Natural killer cell treated with Interleukin-12 subunit alpha and Interleukin-12 subunit beta and Interleukin-15 and Interleukin-18, amount 100 ng/mL, for 72 hours (primary cell): ENCODE data around the gene PAEP. TPM values are rescaled to one million over a fixed set of nuclear protein-coding genes. Genes with fewer than 3 reads are reported as not detected.
"Not testable (repeated sequence)": the region's sequence is repeated elsewhere in the genome, so short reads cannot be mapped to it uniquely, and the experiment has no call there.

Source experiments
- ATAC-seq, 2 donors: fragments of 150-1000 bp; cut with Tn5 transposase in 1 of 2; sonication (Bioruptor Pico), chemical (Tn5 transposase) in 1 of 2; 2 replicates each; pipeline ENCODE4 v1.10.0; 2021
- DNase-seq: peaks from one replicate; pipeline ENCODE4 v3.0.0; 2022; ENCODE audit warnings: low spot score
- H3K27ac Mint-ChIP-seq, 2 donors: 1 replicate in 1 of 2; 2 replicates in 1 of 2; pipeline ENCODE4 v1.8.0; 2022; ENCODE audit warnings: mixed read lengths in 2 of 2, mild to moderate bottlenecking in 1 of 2, moderate library complexity in 1 of 2
- H3K27me3 Mint-ChIP-seq, 2 donors: 1 replicate in 1 of 2; 2 replicates in 1 of 2; pipeline ENCODE4 v1.8.0; 2022; ENCODE audit warnings: mixed read lengths in 2 of 2
- H3K36me3 Mint-ChIP-seq: one replicate; pipeline ENCODE4 v1.8.0; 2022; ENCODE audit warnings: mixed read lengths
- H3K4me1 Mint-ChIP-seq, 2 donors: 1 replicate in 1 of 2; 2 replicates in 1 of 2; pipeline ENCODE4 v1.8.0; 2022; ENCODE audit warnings: low read depth in 2 of 2, mixed read lengths in 2 of 2, mild to moderate bottlenecking in 1 of 2
- H3K4me3 Mint-ChIP-seq: one replicate; pipeline ENCODE4 v1.8.0; 2022; ENCODE audit warnings: mixed read lengths
- H3K9me3 Mint-ChIP-seq: 2 replicates; pipeline ENCODE4 v1.8.0; 2022; ENCODE audit warnings: mixed read lengths
- total RNA-seq, 2 donors: library from RNA; stranded (reverse); gene quantifications; one replicate each; pipeline ENCODE4 v1.2.3, GENCODE V29; 2022

Gene PAEP
- not detected for total RNA-seq

- H3K27ac Mint-ChIP-seq = no peak within 1 kb of the TSS
- peaks cover 10 to 15% of the 10 kb centered on the region in 2 donors for H3K27me3 Mint-ChIP-seq
- no peak within 1 kb of the TSS for H3K4me3 Mint-ChIP-seq
- ATAC-seq = peak in 1 of 2 donors; percentile 12
- DNase-seq = no peak
- H3K4me1 Mint-ChIP-seq = no peaks in the 10 kb centered on the region
- H3K9me3 Mint-ChIP-seq = no peaks in the 10 kb centered on the region
- H3K36me3 Mint-ChIP-seq = no peaks in the 10 kb centered on the region
Observed at GRCh38 chr9:135561391-135562234, at the start of gene PAEP. TSS of gene PAEP (plus strand) at chr9:135561756.

- Mint-ChIP-seq H3K36me3 (peaks cover 8% of the 10 kb centered on the region), H3K27me3 (peaks cover 0 to 2% of the 10 kb centered on the region in 2 donors), H3K27ac (no peak overlapping the region), H3K4me1 (peaks cover 4 to 12% of the 10 kb centered on the region in 2 donors), H3K9me3 (peaks cover 6% of the 10 kb centered on the region), H3K4me3 (no peak overlapping the region)
- ATAC-seq (no peak), DNase-seq (no peak)
Observed at GRCh38 chr9:135512241-135512603, 49.3 kb upstream of the PAEP start.

DNA sequence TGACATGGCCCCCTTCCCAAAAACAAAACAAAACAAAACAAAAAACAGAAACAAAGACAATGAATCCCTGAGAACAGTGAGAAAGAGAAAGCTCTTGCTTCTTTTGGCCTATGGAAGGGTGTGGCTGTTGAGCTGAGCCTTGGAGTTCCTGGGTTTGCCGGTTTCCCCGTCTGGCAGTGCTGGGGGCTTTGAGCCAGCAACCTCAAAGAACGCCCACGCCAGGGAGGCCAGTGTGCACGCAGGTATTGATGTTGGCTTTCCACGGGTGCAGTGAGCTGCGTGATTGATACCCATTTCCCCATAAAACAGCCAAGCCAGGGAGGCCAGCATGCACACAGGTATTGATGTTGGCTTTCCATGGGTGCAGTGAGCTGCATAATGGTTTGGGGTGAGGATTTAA, 48.7 kb upstream of the PAEP start:
- Mint-ChIP-seq H3K9me3 (peaks cover 6% of the 10 kb centered on the region), H3K27ac (no peak overlapping the region), H3K36me3 (peaks cover 8% of the 10 kb centered on the region), H3K4me1 (peaks cover 4 to 12% of the 10 kb centered on the region in 2 donors), H3K27me3 (peaks cover under 1 to 5% of the 10 kb centered on the region in 2 donors), H3K4me3 (no peak overlapping the region)
- ATAC-seq = no peak
- no peak for DNase-seq

GRCh38 chr9:135513351-135513846, 48.2 kb upstream of the PAEP start:
- Mint-ChIP-seq H3K9me3 (peaks cover 6% of the 10 kb centered on the region), H3K4me3 (no peak overlapping the region), H3K27ac (no peak overlapping the region), H3K27me3 (peaks cover 6 to 9% of the 10 kb centered on the region in 2 donors), H3K4me1 (peaks cover 4 to 12% of the 10 kb centered on the region in 2 donors), H3K36me3 (peaks cover 8% of the 10 kb centered on the region)
- no peak for ATAC-seq
- no peak for DNase-seq

DNA sequence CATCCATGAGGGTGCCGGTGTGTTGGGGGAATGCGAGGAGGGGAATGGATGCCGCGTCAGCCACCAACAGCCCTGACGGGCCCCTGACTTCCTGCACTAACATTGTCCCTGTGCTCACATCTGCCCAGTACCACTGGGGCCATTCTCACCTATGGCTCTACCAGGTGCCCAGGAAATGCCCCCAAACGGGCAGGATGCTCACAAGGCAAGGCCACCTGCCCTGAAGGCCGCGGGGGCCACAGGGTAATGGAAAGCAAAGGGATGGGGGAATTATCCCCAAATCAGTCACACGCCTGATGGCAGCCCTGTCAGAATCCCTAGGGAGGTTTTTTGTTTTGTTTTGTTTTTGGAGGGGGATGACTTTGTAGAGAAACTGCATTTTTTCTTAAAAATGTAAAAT, 47.6 kb upstream of the PAEP start:
- DNase-seq, H3K4me3 Mint-ChIP-seq, ATAC-seq, H3K36me3 Mint-ChIP-seq, H3K9me3 Mint-ChIP-seq, H3K27ac Mint-ChIP-seq: not testable (repeated sequence)
- H3K27me3 Mint-ChIP-seq = peaks cover 9 to 13% of the 10 kb centered on the region in 2 donors
- H3K4me1 Mint-ChIP-seq = peaks cover 4 to 12% of the 10 kb centered on the region in 2 donors

- H3K27me3 Mint-ChIP-seq = peaks cover 14% of the 10 kb centered on the region in 2 donors
- H3K4me1 Mint-ChIP-seq = peaks cover 4 to 12% of the 10 kb centered on the region in 2 donors
- no peaks in the 10 kb centered on the region for H3K36me3 Mint-ChIP-seq
- H3K27ac Mint-ChIP-seq = no peak overlapping the region
- no peak for ATAC-seq
- DNase-seq = no peak
- H3K9me3 Mint-ChIP-seq = peaks cover 1% of the 10 kb centered on the region
- H3K4me3 Mint-ChIP-seq = no peak overlapping the region
Observed at GRCh38 chr9:135514342-135515082, 47.0 kb upstream of the PAEP start.

- Mint-ChIP-seq H3K4me1 (peaks cover 4 to 12% of the 10 kb centered on the region in 2 donors), H3K27me3 (peaks cover 20 to 21% of the 10 kb centered on the region in 2 donors), H3K9me3 (no peaks in the 10 kb centered on the region), H3K36me3 (no peaks in the 10 kb centered on the region), H3K4me3 (no peak overlapping the region), H3K27ac (no peak overlapping the region)
- DNase-seq (no peak), ATAC-seq (peak in 1 of 2 donors; percentile 17)
Observed at GRCh38 chr9:135515083-135515951, 46.2 kb upstream of the PAEP start.

DNA sequence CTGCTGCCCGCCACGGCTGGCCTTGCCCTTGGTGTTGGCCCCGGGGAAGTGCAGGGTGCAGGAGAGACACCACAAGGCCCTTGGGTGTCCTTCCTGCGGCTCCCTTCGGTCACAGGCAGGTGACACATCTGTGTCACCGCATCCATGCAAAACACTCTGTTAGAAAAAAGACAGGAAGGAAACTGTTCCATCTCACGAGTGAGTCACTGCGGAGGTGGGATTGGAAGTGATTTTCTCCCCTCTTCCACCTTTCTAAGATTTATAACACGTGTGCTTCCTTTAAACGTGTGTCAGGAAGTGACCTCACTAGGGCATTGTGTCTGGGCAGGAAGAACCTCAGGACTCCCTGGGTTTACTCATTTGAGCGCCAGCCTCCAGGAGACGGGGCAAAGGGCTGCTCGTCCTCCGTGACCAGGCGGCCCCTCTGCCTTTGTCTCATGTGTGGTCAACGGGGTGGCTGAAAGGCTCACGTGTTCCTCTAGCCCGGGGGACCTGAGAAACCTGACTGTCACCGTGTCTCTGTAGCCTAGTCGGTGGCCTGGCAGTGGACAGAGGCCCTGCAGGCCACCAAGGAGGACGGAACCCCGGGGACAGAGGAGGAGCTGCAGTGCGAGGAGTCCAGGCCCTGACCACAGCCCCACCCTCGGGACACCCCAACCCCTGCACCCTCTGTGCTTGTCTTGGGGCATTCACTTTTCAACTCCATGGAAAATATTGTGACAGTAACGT, 45.3 kb upstream of the PAEP start:
- Mint-ChIP-seq H3K36me3 (no peaks in the 10 kb centered on the region), H3K4me1 (peaks cover 4 to 6% of the 10 kb centered on the region in 2 donors), H3K9me3 (no peaks in the 10 kb centered on the region), H3K27ac (no peak overlapping the region), H3K4me3 (no peak overlapping the region), H3K27me3 (peaks cover 26% of the 10 kb centered on the region in 2 donors)
- ATAC-seq = no peak
- DNase-seq = no peak

- H3K4me3 Mint-ChIP-seq = no peak overlapping the region
- H3K27ac Mint-ChIP-seq = no peak overlapping the region
- H3K4me1 Mint-ChIP-seq = no peaks in the 10 kb centered on the region
- no peaks in the 10 kb centered on the region for H3K36me3 Mint-ChIP-seq
- DNase-seq = no peak
- ATAC-seq = no peak
- H3K9me3 Mint-ChIP-seq = no peaks in the 10 kb centered on the region
- H3K27me3 Mint-ChIP-seq = peaks cover 26% of the 10 kb centered on the region in 2 donors
Observed at GRCh38 chr9:135517407-135517822, 44.1 kb upstream of the PAEP start.

GRCh38 chr9:135519179-135519971, 42.2 kb upstream of the PAEP start:
- H3K4me1 Mint-ChIP-seq = no peaks in the 10 kb centered on the region
- H3K9me3 Mint-ChIP-seq = no peaks in the 10 kb centered on the region
- DNase-seq = no peak
- no peak overlapping the region for H3K27ac Mint-ChIP-seq
- no peak for ATAC-seq
- no peak overlapping the region for H3K4me3 Mint-ChIP-seq
- H3K36me3 Mint-ChIP-seq = no peaks in the 10 kb centered on the region
- peaks cover 26% of the 10 kb centered on the region in 2 donors for H3K27me3 Mint-ChIP-seq

DNA sequence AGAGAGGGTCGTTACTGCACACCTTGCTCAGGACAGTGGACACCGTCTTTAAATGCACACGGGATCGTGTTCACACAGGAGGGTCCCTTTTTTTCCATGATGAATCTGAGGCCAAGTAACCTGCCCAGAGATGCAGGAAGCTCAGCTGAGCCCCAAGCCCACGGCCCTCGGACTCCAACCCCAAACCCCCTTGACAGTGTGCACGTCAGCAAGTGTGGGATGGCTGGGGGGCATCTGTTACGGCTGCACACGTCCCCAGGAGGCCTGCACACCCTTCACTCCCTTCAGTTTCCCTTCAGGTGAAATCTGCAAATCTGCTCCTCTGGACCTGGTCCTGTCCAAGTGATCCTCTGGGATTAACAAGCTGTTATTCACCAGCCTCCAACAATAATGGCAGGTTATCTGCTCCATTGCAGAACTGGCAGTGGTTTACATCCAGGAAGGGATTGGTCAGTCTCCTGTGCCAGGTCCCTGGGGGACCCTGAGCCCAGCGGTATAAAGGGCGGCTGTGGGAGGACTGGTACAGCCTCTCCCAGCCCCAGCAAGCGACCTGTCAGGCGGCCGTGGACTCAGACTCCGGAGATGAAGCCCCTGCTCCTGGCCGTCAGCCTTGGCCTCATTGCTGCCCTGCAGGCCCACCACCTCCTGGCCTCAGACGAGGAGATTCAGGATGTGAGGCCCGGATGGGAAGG, 40.5 kb upstream of the PAEP start, which contains the start of gene LCN1:
Gene LCN1 (plus strand): TSS at position 525 of the 692 bp plus-strand sequence. CDS start 58 bp downstream, at position 583.
- Mint-ChIP-seq H3K27ac (no peak within 1 kb of the TSS), H3K9me3 (no peaks in the 10 kb centered on the region), H3K27me3 (peaks cover 26% of the 10 kb centered on the region in 2 donors), H3K4me1 (no peaks in the 10 kb centered on the region), H3K4me3 (no peak within 1 kb of the TSS), H3K36me3 (no peaks in the 10 kb centered on the region)
- DNase-seq (no peak), ATAC-seq (no peak)
